ENCODE data around the gene SH2B3.

- TF ChIP-seq CTCF (IDR thresholded peaks at IDR 0.05; ENCODE audit: low read length) (no peak), EZH2 (optimal IDR thresholded peaks at IDR 0.05; ENCODE audit: low read depth, low read length) (no peak), EZH2phosphoT487 (IDR thresholded peaks at IDR 0.05; ENCODE audit: low read length) (no peak)
Observed at GRCh38 chr12:111457071-111457470, 51.3 kb downstream of the SH2B3 start.
